ENCODE data around the gene SRGAP3.

DNA sequence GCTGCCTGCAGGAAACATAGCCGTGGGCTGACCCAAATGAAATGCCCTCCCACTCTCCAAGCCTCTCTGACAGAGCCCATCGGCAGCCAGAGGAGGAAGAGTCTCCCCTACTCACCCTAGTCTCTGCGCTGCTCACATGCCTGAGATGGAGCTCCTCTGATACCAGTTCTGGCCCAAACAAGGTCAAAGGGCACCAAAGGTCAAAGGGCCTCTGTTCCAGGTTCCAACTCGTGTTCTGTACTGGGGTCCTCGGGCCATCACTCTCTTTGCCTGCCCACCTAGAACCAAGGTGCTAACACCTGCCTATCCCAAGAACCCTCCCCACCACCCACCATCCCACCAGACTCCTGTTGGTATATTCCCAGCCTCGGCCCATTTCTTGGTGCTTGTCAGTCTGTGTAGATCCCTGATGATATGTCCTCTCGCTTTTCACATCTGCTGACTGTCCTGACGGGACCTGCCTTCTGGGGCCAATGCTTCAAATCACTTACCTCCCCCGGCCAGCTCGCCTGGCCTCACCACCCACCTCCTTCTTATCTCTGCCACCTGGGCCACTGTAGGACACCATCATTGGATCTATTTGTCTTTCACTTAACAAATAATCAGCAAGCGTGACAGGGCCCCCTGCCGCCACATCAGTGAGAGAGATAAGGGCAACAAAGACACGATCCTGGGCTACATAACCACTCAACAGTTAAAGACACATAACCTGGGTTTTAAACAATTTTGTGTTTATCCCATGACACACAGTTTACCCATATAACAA lies 90.4 kb downstream of the SRGAP3 start:
- no peak for TF ChIP-seq CTCF (IDR thresholded peaks at IDR 0.05)
- no peak for TF ChIP-seq ZFX (IDR thresholded peaks at IDR 0.05; ENCODE audit: borderline replicate concordance)
